ENCODE results near the gene PTPRD.

DNA sequence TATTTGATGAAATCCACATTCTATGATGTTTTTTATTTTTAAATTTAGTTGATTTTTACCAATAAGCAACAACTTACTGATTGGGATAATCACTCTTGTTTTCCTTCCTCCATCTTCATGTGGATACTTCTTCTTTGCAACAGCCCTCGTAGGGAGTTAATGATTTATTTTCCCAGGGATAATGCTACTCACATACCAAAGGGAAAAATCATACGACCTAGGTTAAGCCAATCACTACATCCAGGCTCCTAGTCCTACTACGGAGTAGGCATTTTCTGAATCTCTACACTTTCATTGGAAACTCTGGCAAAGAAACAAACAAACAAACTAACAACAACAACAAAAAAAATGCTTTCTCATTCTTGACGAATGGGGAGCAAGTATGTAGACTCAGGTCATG lies 663.4 kb downstream of the PTPRD start:
- TF ChIP-seq, protein P1, sequence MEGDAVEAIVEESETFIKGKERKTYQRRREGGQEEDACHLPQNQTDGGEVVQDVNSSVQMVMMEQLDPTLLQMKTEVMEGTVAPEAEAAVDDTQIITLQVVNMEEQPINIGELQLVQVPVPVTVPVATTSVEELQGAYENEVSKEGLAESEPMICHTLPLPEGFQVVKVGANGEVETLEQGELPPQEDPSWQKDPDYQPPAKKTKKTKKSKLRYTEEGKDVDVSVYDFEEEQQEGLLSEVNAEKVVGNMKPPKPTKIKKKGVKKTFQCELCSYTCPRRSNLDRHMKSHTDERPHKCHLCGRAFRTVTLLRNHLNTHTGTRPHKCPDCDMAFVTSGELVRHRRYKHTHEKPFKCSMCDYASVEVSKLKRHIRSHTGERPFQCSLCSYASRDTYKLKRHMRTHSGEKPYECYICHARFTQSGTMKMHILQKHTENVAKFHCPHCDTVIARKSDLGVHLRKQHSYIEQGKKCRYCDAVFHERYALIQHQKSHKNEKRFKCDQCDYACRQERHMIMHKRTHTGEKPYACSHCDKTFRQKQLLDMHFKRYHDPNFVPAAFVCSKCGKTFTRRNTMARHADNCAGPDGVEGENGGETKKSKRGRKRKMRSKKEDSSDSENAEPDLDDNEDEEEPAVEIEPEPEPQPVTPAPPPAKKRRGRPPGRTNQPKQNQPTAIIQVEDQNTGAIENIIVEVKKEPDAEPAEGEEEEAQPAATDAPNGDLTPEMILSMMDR (conservative IDR thresholded peaks at IDR 0.05 in 1 of 2, IDR thresholded peaks at IDR 0.05 in 1 of 2; ENCODE audit: low read depth in 1 of 2, low read length in 2 of 2): no peak
- no peak for TF ChIP-seq EZH2 (IDR thresholded peaks at IDR 0.05; ENCODE audit: low read length, missing control alignments)

Data from fibroblast of lung (primary cell).